ENCODE results near the gene SAMD10. TPM values are rescaled to one million over a fixed set of nuclear protein-coding genes. Genes with fewer than 3 reads are reported as not detected.

SAMD10 gene
- total and polyA plus RNA-seq, 2 of the 8 experiments (the other 6 are each of a cell fraction or from before 2014, with no cell fraction given) = 3.0 to 5.2 TPM

- TF ChIP-seq HDAC2 (IDR thresholded peaks at IDR 0.05; ENCODE audit: borderline replicate concordance in 1 of 2, low read depth in 2 of 2, low read length in 2 of 2) = no peak
- no peak for TF ChIP-seq CBX8 (IDR thresholded peaks at IDR 0.05; ENCODE audit: borderline replicate concordance, low read depth, low read length)
- TF ChIP-seq SUZ12 (IDR thresholded peaks at IDR 0.05; ENCODE audit: low read length) = no peak
- TF ChIP-seq PHF8 (conservative IDR thresholded peaks at IDR 0.05; ENCODE audit: low read depth, low read length) = no peak
- TF ChIP-seq CHD1 (IDR thresholded peaks at IDR 0.05; ENCODE audit: low read depth, low read length) = no peak
- TF ChIP-seq SP1 (IDR thresholded peaks at IDR 0.05; ENCODE audit: low read depth, low read length) = no peak
- TF ChIP-seq FOSL1 (IDR thresholded peaks at IDR 0.05; ENCODE audit: insufficient read depth, low read depth, low read length) = no peak
- no peak for TF ChIP-seq TBP (IDR thresholded peaks at IDR 0.05; ENCODE audit: low read depth, low read length)
- TF ChIP-seq JUN (IDR thresholded peaks at IDR 0.05; ENCODE audit: low read depth, low read length) = no peak
- TF ChIP-seq BCL11A (IDR thresholded peaks at IDR 0.05; ENCODE audit: low read depth in 2 of 2, low read length in 2 of 2) = no peak
These were observed 11.9 kb downstream of the SAMD10 start (continued) for GRCh38 chr20:63967330-63968135.

Measured in H1 (cell line).